NOMO-1 treated with dmso at 0.1 percent for 144 hours (cell line): ENCODE measurements around the gene ZNF117.
A peak's percentile ranks its signal among the peaks of the same experiment; 100 is the strongest.
"Not testable (repeated sequence)": the region's sequence is repeated elsewhere in the genome, so short reads cannot be mapped to it uniquely, and the experiment has no call there.

Source experiments
- DNase-seq: peaks from one replicate; lab custom pipeline; 2025; ENCODE audit not compliant: unreplicated experiment; lab: John Stamatoyannopoulos, UW

Gene ZNF117

DNA sequence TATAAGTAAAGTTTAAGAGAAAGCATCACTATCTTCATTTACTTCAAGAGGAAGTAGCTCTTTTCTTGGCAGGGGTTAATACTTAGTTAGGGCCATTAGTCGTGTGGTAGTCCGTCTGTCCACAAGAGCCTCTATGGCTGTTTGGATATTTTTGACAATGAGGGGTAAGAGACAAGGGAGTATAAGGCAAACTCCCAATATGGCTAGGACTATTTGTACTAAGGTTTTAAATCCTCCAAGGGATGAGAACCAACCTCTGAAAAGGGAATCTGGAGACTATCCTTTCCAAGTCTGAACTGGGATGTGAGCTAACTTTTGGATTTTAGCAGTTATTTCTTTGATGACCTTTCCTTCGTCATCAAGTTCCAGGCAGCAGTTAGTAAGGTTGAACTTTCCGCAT lies at the start of gene ZNF117:
TSS of gene ZNF117 (minus strand) at position 101 of the 400 bp plus-strand sequence.
- no peak for DNase-seq

GRCh38 chr7:65038767-65039166 lies 47.9 kb upstream of the ZNF117 start:
- DNase-seq: not testable (repeated sequence)

DNA sequence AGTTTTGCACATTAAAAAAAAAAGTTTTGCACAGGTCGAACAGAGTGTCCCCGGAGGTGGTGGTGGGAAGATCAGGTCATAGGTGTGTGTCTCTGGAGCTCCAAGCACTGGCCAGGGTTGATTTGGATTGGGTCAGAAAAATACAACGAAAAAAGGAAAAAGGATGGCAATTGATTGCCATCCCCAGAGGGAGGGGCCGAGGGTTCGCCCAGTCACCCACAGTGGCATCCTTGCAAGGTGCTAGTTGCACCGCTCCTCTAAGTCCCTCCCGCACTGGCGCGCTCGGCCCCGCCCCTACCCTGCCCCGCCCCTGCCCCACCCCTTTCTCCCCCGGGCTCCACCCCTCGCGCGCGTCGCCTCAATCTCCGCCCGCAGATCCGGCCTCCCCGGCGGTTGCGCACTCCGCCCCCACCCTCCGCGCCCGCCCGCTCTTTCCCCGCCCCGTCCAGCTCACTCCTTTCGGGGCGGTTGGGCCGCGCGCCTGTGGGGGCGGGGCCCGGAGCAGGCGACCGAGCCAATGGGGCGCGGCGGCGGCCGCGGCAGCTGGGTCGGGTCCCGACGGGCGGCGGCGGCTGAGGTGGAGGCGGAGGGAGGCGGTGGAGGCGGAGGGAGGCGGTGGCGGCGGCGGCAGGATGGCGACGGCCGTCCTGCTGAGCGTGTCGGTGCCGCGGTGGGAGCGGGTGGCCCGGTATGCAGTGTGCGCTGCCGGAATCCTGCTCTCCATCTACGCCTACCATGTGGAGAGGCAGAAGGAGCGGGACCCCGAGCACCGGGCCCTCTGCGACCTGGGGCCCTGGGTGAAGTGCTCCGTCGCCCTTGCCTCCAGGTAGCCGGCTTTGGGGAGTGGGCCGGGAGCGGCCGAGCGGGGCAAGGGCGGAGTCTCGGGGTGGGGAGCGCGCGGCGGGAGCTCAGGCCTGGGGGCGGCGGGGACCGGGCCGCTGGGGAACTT lies 47.2 kb upstream of the ZNF117 start:
- peak; percentile 85 for DNase-seq

GRCh38 chr7:65036526-65036925 lies 45.7 kb upstream of the ZNF117 start:
- peak; percentile 66 for DNase-seq

GRCh38 chr7:65035469-65035868 lies 44.6 kb upstream of the ZNF117 start:
- not testable (repeated sequence) for DNase-seq

- not testable (repeated sequence) for DNase-seq
Measured at GRCh38 chr7:65034120-65034782, 43.4 kb upstream of the ZNF117 start.

- DNase-seq: not testable (repeated sequence)
Measured at GRCh38 chr7:65033391-65033790, 42.6 kb upstream of the ZNF117 start.

- not testable (repeated sequence) for DNase-seq
Measured at GRCh38 chr7:65025023-65025422, 34.2 kb upstream of the ZNF117 start.

DNA sequence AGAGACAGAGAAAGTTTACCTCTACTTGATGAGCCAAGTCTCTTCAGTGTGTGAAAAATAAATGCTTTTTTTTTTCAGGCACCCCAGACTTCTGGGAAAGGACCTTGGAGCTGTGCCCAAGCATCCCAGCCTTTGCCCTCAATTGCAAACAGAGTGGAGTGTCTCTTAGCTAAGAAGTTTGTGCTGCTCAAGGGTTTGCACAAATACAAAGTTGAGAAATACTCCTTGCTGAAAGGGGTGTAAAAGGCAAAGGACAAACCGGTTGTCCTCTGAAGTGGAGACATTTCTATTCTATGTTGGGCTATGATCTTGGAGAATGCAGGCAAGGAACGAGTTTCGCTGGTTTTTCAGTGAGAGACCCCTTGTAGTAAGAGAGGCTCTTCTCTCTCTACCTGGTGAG lies 30.1 kb upstream of the ZNF117 start:
- DNase-seq: not testable (repeated sequence)

GRCh38 chr7:65009881-65010280 lies 19.0 kb upstream of the ZNF117 start:
- not testable (repeated sequence) for DNase-seq

DNA sequence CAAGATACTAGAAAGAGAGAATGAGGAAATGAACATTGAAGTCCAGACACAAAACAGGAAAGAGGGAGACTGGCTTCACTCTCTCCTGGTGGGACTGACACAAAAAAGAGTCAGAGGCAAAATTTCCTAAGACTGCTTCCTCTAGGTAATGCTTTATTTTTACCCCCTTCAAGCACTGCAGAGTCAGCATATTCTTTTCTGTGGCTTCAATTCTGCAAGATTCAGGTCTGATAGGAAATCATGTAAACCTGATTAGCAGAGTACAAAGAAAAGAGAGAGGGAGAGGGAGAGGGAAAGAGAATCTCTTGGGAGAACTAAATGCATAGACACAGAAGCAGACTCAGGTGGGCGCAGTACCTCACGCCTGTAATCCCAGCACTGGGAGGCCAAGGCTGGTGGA lies 18.6 kb upstream of the ZNF117 start:
- DNase-seq: not testable (repeated sequence)

- DNase-seq: peak; percentile 27
Measured at GRCh38 chr7:65007036-65007435, 16.2 kb upstream of the ZNF117 start.

GRCh38 chr7:65006094-65006992 lies 15.5 kb upstream of the ZNF117 start, which contains the start of gene ERV3-1:
Gene ERV3-1 (minus strand): TSS chr7:65006687. CDS start chr7:64993026, 13,661 bp downstream.
- peak; percentile 94 for DNase-seq

- no peak for DNase-seq
Measured at GRCh38 chr7:65004575-65004974, 13.7 kb upstream of the ZNF117 start.

DNA sequence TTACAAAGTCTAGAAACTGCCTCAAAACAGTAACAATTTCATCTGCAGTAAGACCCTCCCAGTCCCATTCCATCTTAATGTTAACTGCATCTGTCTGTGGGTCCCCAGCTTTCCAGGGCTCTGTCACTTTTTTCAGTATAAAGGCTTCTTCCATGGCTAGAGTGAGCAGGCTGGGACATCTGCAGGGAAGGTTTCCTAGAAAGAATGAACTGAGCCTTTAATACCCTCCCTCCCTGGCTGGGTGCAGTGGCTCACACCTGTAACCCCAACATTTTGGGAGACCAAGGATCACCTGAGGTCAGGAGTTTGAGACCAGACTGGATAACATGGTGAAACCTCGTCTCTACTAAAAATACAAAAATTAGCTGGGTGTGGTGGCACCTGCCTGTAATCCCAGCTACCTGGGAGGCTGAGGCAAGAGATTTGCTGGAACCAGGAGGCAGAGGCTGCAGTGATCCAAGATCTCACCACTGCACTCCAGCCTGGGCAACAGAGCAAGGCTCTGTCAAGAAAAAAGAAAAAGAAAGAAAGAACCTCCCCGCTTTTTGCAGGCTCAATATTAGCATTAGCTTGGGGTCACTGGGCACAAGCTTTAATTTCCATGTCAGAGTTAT lies 12.2 kb upstream of the ZNF117 start:
- no peak for DNase-seq

GRCh38 chr7:65001291-65001814 lies 10.5 kb upstream of the ZNF117 start:
- no peak for DNase-seq

DNA sequence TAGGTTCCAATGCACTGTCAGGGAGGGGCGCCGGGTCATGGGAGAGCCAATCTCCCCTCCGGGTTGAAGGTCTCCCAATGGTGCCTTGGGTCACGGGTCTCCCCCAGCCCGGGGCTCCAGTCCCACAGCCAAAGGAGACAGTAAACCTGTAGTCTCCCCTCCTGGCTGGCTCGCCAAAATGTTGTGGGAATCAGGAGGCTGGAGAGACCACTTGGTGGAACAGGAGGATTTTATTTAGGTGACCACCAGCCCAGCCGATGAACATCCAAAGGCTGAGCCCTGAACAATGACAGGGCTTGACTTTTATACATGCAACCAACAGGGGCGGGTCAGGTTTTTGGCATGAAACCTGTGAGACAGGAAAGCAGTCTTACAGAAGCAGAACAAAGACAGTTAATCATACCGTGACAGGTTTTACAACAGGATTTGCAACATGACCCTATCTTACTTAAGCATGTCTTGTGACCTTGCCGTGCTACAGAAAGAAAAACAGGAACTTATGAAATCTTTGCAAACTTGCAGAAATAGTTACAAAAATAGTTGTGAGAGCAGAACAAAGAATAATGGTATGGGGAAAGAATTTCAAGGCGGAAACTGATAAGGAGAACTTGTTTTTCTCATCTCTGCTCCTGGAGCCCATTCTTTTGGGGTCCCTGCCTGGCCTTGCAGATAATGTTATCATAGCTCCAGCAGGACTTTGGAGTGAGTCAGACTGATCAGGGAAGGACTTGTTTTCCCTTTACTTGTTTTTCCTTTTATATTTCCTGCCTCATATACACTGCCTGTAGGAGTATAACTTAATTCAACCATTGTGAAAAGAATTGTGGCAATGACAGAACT lies 8.5 kb upstream of the ZNF117 start:
- peak; percentile 75 for DNase-seq

DNA sequence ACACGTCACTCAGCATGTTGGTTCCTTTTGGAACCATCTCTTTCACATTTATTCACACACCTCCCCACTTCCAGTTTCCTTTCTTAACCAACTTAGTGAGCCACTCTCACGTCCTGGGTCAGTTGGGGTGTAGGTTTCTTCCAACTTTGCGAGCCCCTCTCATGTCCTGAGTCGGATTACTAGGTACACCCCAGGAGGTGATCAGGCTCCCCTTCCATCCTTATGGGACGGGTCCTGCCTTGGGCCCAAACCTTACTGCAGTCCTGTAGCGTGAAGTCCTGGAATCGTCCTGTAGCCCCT lies 8.0 kb upstream of the ZNF117 start:
- no peak for DNase-seq

- DNase-seq: no peak
Measured at GRCh38 chr7:64997927-64998391, 7.1 kb upstream of the ZNF117 start.
